HG02943 (cell line): ENCODE measurements around the gene ZC3H18.
"Not testable (repeated sequence)": the region's sequence is repeated elsewhere in the genome, so short reads cannot be mapped to it uniquely, and the experiment has no call there.

Experiments
- ATAC-seq: cut with Tn5 transposase; IDR thresholded peaks from one replicate; pipeline ENCODE4 v1.9.1; 2021; ENCODE audit warnings: mild to moderate bottlenecking, low read depth, moderate library complexity; ENCODE audit not compliant: unreplicated experiment

ZC3H18 gene

DNA sequence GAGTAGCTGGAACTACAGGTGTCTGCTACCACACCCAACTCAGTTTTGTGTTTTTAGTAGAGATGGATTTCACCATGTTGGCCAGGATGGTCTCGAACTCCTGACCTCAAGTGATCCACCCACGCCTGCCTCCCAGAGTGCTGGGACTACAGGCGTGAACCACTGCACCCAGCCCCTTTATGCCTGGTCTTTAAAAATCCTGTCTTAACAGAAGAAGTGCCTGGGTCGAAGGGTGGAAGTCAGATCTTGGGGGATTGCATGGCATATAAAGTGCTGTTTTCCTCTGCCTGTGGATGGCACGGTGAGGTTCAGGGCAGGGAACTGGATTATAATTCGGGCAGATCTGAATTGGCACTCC is 30.3 kb downstream of the ZC3H18 start:
- ATAC-seq: no peak

DNA sequence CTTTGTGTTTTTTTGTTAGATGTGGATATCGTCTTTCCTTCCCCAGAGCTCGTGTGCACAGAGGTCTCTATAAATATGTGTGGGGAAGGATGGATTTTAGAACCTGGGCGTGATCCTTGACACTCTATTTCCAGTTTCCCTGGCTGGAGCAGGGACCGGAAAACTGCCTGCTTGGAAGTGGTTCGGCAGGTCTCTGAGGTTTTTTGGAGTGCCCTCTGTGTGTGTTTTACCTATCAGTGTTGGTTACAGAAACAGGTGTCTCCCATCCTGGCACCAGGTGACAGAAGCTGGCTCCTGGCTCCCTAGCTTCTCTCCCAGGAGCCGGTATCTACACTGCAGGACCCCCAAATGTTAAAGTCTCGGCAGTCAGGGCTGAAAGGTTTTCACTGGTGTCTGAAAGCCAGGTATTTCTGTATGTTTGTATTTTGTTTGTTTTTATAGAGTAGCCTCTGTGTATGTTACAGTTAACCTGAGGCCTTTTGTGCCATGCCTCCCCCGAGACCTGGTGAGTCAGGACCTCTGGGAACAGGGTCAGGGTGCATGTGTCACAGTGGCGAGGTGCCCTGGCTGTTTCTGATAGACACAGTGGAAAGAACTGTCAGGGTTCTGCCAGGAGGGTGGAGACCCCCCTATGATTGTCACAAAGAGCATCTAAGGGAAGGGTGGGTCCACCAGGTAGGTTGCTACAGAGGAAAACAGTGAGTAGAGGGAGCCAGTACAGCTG is 31.3 kb downstream of the ZC3H18 start:
- no peak for ATAC-seq

DNA sequence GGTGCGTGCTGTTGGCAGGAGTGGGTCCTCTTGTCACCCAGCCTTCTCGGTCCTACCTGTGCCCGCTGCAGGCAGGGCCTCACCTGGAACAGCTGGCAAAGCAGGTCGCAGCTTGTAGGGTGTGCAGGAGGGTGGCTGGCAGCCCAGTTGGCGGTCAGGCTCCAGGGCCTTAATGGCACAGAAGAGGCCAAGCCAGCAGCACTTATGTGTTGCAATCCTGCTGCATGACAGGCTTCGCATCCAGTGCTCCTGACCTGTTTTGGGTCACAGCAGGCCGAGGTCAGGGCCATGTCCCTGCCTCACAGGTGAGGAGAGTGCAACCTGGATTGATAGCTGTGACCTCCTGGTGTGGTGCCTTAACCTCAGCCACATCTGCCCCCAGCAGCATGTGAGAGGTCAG is 31.9 kb downstream of the ZC3H18 start:
- no peak for ATAC-seq

DNA sequence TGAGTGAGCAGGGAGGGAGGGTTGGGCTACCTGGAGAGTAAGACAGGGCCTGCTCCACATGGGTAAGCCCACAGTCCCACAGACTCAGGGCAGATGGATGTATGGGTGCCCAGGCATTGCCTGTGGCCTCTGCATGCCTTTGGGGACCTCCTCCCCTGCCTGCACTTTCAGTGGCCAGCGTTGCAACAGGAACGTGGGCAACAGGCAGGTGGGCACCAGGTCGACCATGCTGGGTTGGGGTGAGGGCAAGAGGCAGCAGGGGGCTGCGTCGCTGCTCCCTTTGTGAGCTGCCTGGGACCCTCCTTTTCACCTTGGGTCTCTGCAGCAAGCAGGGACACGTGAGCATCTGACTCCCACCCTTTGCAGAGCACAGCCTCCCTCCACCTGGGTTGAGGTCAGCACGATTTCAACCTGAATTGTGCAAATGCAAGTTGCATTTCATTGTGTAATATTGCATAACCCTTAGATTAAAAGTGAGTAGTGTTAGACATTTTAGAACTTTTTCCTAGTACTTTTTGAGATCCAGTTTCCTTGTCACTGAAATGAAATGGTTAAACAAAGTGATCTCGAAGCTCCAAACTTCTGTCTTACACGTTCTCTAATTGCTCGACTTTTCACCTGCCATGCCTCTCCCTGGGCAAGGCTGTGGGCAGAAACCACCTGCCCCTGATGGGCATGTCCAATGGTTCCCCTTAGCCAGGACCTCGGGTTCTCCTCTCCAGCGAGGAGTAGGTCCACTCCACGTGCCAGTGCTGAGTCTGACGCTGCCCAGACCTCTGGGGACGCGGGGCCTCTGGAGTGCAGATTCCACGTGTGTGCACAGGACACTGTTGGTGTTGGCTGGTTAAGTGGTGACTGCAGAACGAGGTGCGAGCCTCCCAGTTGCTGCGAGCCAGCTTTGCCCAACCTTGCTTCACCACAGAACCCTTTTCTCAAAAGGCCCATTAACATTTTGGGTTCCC is 35.3 kb downstream of the ZC3H18 start:
- no peak for ATAC-seq

DNA sequence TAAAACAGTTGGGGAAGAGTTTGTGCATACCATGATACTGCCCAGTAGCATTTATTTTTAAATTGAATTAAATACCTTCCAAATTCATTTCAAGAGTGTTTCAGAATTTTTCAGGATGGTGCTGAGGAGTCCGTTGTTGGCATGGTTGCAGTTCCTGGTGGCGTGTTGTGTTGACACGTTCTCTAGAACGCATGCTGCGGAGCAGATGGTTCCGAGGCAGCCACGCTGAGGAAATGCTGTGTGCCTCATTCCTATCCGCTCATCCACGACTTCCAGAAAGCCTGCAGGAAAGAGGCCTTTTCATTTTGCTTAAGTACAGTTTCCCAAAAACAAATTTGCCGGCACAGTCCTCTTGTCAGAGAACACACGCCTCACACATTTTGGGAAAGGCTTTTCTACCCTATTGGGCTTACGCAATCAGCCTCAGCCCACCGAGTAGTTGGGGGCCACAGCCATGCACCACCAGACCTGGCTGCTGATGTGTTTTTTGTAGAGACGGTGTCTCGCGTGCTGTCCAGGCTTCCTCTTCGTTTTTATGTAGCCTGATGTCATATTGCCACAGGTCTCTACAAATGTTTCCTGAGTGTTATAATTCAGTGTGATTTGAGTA is 36.0 kb downstream of the ZC3H18 start:
- no peak for ATAC-seq

DNA sequence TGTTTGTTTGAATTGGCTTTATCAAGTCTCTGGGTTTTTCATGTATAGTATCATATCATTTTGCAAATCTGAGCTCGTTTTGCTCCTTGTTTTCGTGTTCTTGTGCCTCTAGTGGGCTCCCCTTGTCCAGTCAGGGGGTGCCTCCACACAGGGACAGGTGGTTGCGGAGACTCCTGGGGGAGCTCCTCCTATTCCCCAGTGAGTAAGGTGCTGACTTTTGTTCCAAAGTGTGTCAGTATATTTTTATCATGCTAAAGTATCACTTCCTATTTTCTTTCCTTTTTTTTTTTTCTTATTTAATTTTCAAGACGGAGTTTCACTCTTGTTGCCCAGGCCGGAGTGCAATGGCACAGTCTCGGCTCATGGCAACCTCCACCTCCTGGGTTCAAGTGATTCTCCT is 37.9 kb downstream of the ZC3H18 start:
- ATAC-seq: no peak

DNA sequence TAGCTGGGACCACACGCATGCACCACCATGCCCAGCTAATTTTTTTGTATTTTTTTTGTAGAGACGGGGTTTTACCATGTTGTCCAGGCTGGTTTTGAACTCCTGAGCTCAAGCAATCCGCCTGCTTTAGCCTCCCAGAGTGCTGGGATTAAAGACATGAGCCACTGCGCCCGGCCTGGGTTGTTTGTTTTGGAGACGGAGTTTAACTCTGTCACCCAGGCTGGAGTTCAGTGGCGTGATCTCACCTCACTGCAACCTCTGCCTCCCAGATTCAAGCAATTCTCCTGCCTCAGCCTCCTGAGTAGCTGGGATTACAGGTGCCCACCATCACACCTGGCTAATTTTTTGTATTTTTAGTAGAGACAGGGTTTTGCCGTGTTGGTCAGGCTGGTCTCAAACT is 39.2 kb downstream of the ZC3H18 start:
- ATAC-seq: not testable (repeated sequence)

DNA sequence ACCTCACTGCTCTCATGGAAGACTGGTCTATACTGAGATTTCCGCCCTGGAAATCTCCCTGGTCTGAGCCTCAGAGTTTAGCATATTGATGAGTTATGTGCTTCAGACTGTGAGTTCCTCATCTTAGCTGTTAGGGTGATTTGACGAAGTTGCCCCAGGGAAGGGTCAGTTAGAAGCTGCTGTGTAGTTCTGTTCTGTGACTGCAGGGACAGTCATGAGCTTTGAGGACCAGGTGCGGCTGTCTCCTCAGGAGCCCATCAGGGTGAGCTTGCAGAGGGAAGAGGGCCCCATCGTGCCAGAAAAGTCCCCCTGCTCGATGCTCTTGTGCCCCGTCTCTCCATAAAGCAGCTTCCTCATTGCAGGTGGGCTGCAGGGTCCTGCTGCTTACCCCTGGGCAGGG is 39.9 kb downstream of the ZC3H18 start:
- no peak for ATAC-seq

DNA sequence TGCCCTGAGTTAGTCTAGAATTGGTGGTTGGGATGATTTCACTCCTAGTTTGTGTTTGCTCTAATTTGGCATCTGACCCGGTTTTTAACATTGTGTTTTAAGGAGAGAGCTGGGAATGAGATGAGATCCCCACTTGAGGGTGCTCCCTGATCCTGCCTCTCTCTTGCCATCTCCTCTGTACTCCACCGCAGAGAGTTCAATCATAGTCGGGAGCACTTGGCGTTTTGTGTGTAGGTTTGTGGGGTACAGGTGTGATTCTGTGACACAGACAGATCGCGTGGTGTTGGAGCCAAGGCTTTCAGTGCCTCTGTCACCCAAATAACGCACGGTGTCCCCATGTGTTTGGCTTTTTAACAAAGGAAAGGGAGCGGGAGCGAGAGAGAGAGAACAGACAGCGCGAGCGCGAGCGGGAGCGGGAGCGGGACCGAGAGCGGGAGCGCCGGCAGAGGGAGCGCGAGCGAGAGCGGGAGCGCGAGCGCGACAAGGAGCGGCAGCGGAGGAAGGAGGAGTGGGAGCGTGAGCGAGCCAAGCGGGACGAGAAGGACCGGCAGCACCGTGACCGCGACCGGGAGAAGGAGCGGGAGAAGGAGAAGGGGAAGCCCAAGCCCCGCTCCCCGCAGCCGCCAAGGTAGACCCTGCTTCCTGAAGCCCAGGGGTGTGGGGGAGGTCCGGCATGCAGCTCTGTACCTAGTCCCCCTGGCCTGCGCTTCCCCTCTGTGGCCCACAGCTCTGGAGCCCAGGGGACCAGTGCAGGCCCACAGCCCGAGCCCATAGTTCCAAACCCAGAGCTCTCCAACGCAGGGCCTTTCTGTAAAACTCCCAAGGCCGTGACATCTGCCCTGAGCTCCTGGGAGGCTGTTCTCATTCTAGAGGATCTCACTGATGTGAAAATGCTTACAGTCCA is 41.0 kb downstream of the ZC3H18 start:
- no peak for ATAC-seq

DNA sequence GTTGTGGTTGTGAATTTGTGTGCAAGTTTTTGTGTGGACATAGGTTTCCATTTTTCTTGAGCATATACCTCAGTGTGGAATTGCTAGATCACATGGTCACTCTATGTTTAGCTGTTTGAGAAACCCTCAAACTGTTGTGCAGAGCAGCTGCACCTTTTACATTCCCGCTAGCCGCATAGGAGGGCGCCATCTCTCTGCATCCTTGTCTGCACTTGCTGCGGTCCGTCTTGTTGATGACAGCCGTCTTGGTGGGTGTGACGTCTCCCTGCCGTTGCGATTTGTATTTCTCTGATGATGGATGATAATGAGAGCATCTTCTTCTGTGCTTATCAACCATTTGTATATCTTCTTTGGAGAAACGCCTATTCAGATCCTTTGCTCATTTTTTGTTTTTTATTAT is 43.1 kb downstream of the ZC3H18 start:
- no peak for ATAC-seq

DNA sequence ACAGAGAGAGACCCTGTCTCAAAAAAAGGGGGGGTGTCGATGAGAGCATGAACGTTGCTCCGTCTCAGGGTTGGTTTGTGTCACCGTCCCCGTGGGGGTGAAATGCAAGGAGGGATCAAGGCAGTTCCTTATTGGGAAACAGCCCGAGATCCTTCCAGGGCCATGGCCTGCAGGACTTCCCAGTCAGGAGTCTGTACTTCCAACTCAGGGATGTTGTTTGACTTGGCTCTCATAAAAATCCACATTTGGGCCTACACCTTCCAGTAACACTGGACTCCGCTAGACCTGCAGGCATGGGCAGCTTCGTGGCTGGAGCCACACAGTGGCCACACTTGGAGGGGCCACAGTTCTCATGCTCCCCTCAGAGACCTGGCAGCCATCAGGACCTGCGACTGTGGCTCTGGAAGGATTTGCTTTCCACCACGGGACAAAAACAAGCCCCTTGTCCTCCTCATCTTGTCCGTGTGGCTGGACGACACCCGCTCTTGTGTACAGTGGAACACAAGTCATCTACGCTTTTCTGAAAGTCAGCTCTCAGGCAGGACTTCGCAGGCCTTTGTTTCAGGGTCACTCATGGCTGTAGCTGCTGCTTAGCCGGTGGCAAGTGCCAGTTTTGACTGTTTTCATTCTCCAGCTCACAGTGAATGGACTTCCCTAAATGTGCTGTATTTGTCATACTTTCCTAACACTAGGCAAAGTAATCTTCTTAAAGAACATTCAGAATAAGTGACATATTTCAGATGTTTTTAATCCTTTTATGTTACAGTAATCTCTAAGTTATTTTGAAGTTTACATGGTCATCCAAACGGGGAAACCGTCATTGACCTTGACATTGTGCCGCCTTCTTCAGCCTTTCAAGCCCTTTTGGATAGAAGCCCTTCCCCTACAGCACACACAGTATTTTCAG is 44.0 kb downstream of the ZC3H18 start:
- ATAC-seq: no peak

DNA sequence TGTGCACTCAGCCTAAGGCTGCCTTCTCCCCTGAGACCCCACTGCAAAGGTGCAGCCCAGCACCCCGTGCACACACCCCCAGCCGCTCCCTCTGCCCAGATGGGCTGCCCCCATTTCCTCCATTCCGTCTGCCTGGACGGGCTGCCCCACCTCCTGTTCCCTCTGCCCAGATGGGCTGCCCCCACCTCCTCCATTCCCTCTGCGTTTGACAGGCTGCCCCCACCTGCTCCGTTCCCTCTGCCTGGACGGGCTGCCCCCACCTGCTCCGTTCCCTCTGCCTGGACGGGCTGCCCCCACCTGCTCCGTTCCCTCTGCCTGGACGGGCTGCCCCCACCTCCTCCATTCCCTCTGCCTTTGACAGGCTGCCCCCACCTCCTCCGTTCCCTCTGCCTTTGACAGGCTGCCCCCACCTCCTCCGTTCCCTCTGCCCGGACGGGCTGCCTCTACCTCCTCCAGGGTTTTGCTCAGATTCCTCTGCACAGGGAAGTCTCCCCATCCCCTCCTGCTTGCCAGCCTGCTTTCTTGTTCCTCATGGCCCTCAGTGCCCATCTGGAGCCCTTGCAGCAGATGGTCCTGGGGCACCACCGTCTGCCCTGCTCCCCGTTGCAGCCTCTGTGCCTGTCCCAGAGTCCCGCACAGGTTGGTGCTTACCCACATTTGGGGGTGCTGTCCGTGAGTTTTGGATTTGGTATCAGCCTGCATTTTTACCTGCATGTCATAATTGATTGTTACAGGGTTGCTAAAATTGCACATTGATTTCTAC is 44.8 kb downstream of the ZC3H18 start:
- ATAC-seq: no peak

DNA sequence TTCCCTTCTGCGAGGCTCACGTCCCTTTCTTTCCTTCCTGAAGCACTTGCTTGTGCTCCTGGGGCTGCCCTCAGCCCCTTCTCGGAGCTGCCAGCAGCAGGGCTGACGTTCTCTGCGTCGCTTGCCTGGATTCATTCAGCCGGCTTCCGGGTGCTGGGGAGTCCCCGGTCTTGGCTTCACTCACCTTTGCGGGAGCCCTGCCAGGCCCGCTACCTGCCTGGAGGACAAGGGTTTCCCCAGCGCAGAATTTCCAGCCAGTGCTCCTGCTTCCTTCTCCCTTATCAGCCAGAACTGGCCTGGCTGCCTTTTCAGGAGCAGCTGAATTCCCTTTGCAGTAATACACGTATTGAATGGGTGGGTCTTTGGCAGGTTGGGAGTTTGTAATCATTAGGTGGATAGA is 46.1 kb downstream of the ZC3H18 start:
- ATAC-seq: no peak

DNA sequence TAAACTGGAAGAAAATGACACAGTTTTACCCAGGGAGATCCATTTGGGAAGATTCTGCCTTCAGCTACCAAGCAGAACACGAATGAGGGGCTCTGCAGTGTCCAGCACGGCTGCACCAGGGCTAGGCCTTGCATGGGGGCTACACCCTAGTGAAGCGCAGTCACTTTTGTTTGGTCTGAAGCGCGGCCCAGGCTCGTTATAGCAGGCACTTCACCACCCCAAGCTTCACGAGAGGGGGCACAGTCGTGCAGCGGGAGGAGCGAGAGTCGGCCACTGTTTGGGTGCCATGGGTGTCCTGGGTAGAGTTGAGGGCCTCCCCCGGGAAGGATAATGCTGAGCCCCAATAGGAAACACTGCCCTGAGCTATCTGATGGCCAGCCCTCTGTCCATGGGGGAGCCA is 46.5 kb downstream of the ZC3H18 start:
- no peak for ATAC-seq

DNA sequence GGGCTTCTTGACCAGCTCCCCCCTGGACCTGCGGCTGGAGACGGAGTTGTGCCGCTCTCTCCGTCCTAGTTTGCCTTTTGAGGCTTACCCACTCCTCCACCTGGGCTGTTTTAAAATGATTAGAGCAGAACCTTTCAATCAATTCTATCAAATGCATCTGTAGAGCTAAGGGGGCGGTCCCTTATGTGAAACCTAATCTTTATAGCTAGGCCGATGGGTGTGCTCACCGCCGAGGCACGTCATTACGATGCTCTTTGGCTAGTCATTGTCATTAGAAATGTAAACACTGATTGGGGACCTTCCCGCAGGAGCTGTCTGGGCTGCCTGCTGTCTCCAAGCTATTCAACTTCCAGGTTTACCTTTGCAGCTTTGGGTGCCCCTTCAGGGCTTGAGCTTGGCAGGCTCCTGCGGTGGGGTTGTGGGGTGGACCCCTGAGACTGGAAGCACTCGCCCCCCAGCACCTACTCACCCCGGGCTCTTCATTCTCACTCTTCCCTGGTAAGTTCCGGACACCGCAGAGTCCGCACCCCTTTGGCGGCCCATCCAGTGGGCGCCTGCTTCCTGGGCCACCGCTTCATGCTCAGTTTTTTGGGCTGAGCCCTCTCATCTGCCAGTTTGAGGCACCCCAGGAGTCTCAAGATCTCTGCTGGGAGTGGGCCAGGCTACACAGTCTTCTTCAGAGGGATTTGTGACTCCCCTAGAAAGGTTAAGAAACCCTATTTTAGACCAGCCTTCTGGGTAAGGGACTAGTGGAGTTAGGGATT is 47.2 kb downstream of the ZC3H18 start:
- no peak for ATAC-seq

DNA sequence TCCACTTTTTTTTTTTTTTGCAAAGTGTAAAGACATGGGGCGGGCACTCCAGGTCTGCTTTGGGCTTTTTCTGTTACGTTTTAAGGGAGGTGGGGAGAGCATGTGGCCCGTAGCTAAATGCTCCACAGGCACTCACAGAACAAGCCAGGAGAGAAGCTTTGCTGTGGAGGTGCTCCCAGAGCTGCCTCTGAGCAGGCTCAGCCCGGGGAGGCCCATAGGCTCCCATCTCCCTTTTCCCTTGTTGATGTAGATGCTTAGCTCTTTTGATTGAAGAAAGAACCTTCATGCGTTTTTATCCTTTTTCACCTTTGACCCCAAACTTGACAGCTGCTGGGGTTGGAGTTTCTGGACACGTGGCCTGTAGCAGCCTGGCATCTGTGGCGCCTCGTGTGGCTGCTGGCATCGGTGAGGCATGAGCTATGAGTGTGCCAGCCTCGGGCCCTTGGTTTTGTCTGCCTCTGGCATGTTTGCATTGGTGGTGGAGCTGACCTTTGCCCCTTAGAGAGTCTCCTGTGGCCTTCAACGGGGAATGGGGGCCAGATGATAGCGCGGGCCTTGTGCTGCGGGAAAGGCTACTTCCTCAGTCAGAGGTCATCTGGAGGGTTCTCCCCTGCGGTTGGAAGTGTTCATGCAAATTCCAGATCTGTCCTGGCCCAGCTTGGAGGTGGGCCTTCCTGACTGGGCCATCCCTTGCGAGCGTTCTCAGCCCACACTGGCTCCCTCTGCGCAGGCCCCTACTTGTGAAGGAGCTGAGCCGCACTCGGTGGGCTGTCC is 48.2 kb downstream of the ZC3H18 start:
- no peak for ATAC-seq

DNA sequence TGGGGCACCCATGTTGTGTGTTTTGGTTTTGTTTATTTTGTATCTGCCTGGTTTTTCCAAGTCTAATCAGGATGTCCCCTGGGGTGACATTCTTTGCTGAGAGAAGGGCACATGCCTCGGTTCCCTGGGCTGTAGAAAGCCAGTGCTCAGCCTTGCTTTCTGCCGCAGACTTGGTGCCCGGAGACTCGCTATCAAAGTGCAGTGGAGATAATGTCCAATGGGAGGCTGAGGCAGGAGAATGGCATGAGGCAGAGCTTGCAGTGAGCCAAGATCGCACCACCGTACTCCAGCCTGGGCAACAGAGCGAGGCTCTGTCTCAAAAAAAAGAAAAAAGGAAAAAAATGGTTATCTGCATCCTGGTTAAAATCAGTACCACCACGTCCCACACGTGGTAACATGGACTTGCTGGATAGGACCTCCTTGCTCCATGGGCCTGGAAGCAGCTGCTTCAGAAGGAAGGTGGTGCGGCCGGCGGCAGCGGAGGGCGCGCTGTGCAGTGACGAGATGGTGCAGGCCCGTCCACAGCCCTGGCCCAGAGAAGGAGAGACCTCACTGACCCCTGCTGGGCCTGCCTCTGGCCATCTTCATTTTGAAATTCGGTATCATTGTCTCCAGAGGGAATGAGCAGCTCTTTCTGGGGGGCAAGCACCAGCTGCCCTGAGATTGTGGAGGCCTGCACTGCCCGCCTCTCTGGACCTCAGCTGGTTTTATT is 48.9 kb downstream of the ZC3H18 start:
- ATAC-seq: no peak
